LNCaP clone FGC (cell line): ENCODE results near the gene HSDL2.

Source experiments
- DNase-seq: peaks from one replicate; pipeline ENCODE4 v3.0.0-alpha.2; 2011; ENCODE audit warnings: low read depth
- H3K4me3 ChIP-seq: 2 replicates; pipeline ENCODE4 v1.5.1; 2011; ENCODE audit warnings: mild to moderate bottlenecking, low read depth, low read length, control low read depth
- TF ChIP-seq, protein P1 (sequence below): IDR thresholded peaks from 2 replicates; pipeline ENCODE4 v1.5.1; 2012; ENCODE audit warnings: mild to moderate bottlenecking; ENCODE audit not compliant: control insufficient read depth, insufficient read depth; ENCODE audit errors: extremely low read depth

HSDL2 gene

DNA sequence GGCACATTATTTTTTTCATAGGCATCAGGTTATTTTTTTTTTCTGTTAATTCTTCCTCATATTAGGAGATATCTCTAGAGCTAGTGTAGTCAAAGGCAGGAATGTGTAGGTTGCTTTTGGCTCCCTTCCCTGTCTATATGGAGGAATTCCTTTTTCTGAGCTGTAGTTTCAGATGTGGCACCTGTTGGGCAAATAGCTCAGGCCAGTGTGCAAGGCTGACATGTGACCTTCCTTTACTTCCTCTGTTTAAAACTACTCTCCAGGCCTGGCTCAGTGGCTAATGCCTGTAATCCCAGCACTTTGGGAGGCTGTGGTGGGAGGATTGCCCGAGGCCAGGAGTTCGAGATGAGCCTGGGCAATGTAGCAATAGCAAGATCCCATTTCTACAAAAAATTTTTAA is 66.2 kb downstream of the HSDL2 start:
- TF ChIP-seq, protein P1, sequence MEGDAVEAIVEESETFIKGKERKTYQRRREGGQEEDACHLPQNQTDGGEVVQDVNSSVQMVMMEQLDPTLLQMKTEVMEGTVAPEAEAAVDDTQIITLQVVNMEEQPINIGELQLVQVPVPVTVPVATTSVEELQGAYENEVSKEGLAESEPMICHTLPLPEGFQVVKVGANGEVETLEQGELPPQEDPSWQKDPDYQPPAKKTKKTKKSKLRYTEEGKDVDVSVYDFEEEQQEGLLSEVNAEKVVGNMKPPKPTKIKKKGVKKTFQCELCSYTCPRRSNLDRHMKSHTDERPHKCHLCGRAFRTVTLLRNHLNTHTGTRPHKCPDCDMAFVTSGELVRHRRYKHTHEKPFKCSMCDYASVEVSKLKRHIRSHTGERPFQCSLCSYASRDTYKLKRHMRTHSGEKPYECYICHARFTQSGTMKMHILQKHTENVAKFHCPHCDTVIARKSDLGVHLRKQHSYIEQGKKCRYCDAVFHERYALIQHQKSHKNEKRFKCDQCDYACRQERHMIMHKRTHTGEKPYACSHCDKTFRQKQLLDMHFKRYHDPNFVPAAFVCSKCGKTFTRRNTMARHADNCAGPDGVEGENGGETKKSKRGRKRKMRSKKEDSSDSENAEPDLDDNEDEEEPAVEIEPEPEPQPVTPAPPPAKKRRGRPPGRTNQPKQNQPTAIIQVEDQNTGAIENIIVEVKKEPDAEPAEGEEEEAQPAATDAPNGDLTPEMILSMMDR: no peak
- no peak overlapping the region for H3K4me3 ChIP-seq
- DNase-seq: no peak

DNA sequence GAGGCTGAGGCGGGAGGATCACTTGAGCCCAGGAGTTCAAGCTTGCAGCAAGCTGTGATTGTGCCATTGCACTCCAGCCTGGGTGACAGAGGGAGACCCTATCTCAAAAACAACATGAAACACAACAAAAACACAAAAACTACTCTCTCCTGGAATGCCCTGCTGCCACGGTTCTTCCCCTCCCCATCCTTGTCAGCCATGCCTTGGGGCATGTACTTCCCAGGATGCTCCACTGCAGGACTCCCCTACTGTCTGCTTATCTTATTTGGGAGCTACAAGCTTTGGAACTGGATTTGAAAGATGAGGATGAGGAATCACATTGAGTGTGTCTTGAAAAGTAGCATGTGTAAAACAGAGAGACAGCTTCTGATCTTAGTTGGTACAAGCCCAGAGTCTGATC is 66.6 kb downstream of the HSDL2 start:
- DNase-seq: no peak
- TF ChIP-seq, protein P1: no peak
- H3K4me3 ChIP-seq: no peak overlapping the region

DNA sequence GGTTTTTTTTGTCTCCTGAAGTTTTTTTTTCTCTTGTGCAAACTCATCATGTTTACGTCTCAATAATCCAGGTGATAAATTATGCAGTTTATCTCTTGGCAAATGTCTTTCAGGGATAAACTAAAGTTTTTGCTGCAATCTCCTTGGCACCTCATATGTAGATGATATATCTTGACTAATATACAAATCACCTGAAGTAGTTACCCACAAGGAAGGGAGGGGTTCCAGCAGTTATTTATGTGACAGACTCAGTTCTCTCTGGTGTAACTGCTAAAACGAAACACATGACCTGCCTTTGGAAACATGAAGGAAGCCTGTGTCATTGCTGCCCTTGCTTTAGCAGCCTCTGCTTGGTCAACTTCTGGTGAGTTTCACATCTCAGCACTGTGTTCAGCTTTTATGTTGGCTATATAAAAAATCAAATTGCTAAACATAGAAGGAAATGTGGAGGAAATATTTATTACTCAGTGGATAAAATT is 67.4 kb downstream of the HSDL2 start:
- no peak overlapping the region for H3K4me3 ChIP-seq
- no peak for DNase-seq
- TF ChIP-seq, protein P1: no peak

DNA sequence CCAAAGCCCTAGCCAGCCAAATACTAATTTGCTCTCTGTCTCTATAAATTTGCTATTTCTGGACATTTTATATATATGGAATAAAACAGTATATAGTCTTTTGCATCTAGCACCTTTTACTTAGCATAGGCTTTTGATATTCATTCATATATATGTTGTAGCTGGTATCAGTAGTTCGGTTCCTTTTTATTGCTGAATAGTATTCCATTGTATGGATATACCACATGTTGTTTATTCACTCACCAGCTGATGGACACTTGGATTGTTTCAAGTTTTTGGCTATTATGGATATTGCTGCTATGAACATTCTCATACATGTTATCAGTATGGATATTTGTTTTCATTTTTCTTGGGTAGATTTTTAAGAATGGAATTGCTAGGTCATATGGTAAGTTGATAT is 82.9 kb downstream of the HSDL2 start:
- H3K4me3 ChIP-seq: no peak overlapping the region
- no peak for DNase-seq
- TF ChIP-seq, protein P1: no peak

DNA sequence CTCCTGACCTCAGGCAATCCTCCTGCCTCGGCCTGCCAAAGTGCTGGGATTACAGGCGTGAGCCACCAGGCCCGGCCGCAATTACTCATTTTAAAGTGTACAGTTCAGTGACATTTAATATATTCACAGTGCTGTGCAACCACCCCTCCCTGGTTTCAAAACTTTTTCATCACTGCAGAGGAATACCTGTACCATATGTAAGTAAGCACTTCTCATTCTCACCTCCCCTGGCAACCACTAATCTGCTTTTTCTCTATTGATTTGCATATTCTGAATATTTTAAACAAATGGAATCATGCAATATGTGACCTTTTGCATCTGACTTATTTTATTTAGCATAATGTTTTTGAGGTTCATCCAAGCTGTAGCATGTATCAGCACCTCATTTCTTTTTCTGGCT is 85.4 kb downstream of the HSDL2 start:
- H3K4me3 ChIP-seq: no peak overlapping the region
- TF ChIP-seq, protein P1: no peak
- no peak for DNase-seq

DNA sequence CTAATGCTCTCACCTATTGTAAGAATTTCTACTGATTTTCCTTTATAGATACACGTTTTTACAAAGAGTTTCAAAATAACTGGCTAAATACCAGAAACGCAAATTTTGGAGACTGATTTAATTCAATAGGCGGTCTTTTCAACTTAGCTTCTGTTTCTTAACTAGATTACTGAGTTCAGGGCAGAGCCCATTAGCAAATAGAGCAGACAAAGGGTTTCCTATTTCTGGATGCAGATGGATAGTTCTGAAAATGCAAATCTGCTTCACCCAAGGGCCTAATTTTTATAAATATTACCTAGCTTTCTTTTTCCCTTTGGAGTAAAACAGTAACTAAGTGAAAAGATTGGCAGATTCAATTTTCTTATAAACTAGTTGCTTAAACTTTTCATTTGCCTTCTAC is 93.1 kb downstream of the HSDL2 start:
- TF ChIP-seq, protein P1: no peak
- no peak overlapping the region for H3K4me3 ChIP-seq
- no peak for DNase-seq

DNA sequence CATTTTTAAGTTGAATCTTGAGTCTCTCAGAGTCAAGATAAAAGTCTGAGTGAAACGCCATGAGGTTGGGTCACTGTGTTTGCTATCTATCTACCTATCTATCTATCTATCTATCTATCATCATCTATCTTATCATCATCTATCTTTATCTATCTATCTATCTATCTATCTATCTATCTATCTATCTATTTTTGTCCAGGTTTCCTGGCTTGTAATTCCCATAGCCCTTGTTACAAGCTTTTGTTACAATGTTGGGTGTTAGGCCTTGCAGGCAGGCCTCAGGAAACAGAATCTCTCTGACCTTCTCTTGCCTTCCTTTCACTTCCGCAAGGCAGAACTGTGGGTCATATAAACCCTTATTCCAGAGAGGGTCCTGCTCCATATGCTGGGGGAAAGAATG is 94.1 kb downstream of the HSDL2 start:
- no peak overlapping the region for H3K4me3 ChIP-seq
- TF ChIP-seq, protein P1: no peak
- no peak for DNase-seq
